ENCODE results near the gene RPA3.

DNA sequence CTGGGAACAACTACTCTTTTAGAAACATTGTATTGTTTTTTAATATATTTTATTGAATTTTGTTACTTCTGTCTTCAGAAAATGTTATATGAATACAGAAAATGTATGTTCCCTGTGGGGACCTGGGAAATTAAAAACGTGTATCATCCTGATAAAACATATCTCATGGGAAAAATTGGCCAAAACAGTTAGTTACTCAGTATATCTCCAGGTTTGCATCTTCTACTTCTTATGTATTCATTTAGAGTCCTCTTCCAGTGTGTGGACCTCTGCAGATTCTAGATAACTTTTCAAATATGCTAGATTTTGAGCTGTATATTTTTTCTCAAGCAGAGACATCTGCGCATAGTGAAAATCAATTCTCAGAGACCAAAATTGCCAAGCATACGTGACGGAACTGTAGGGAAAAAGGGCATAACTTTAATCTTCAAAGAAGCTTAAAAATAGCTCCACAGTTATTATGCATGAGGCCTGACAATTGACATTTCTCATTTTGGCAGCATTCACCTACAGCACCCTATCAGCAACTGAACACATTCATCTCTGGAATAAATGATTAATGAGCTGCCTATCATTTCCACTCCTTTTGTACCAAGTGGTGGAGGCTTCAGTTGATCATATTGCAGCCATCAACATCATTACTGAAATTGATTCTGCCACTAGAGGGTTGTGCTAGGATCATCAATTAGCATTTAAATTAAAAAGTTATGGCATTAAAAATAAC lies 104.2 kb downstream of the RPA3 start:
- TF ChIP-seq RAD51 (IDR thresholded peaks at IDR 0.05; ENCODE audit: borderline replicate concordance, low read depth) (no peak), NBN (IDR thresholded peaks at IDR 0.05; ENCODE audit: low read depth) (no peak), L3MBTL2 (IDR thresholded peaks at IDR 0.05) (no peak), PHF21A (IDR thresholded peaks at IDR 0.05; ENCODE audit: borderline replicate concordance, low read depth) (no peak), POLR2AphosphoS5 (IDR thresholded peaks at IDR 0.05; ENCODE audit: control insufficient read depth, insufficient read depth, low read depth, low read length) (no peak)
- TF ChIP-seq, protein P1, sequence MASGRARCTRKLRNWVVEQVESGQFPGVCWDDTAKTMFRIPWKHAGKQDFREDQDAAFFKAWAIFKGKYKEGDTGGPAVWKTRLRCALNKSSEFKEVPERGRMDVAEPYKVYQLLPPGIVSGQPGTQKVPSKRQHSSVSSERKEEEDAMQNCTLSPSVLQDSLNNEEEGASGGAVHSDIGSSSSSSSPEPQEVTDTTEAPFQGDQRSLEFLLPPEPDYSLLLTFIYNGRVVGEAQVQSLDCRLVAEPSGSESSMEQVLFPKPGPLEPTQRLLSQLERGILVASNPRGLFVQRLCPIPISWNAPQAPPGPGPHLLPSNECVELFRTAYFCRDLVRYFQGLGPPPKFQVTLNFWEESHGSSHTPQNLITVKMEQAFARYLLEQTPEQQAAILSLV (tag; IDR thresholded peaks at IDR 0.05): no peak
- TF ChIP-seq, protein P2, sequence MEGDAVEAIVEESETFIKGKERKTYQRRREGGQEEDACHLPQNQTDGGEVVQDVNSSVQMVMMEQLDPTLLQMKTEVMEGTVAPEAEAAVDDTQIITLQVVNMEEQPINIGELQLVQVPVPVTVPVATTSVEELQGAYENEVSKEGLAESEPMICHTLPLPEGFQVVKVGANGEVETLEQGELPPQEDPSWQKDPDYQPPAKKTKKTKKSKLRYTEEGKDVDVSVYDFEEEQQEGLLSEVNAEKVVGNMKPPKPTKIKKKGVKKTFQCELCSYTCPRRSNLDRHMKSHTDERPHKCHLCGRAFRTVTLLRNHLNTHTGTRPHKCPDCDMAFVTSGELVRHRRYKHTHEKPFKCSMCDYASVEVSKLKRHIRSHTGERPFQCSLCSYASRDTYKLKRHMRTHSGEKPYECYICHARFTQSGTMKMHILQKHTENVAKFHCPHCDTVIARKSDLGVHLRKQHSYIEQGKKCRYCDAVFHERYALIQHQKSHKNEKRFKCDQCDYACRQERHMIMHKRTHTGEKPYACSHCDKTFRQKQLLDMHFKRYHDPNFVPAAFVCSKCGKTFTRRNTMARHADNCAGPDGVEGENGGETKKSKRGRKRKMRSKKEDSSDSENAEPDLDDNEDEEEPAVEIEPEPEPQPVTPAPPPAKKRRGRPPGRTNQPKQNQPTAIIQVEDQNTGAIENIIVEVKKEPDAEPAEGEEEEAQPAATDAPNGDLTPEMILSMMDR (IDR thresholded peaks at IDR 0.05 in 2 of 3, conservative IDR thresholded peaks at IDR 0.05 in 1 of 3; ENCODE audit: insufficient read depth in 2 of 3, low read depth in 1 of 3, low read length in 3 of 3): no peak
